Endodermal cell (in vitro differentiated cells): ENCODE results near the gene GBA3. TPM values are rescaled to one million over a fixed set of nuclear protein-coding genes. Genes with fewer than 3 reads are reported as not detected.

Experiments
- DNase-seq: peaks from one replicate; pipeline ENCODE4 v3.0.0-alpha.2; 2017
- H3K27ac ChIP-seq: 2 replicates; pipeline ENCODE4 v1.5.1; 2013; ENCODE audit warnings: mild to moderate bottlenecking, low read depth, low read length, moderate library complexity
- H3K27me3 ChIP-seq: 2 replicates; pipeline ENCODE4 v1.6.1; 2013; ENCODE audit warnings: mild to moderate bottlenecking, low read length, moderate library complexity; ENCODE audit not compliant: insufficient read depth, control insufficient read depth, poor library complexity, severe bottlenecking
- H3K36me3 ChIP-seq: 2 replicates; pipeline ENCODE4 v1.7.0; 2013; ENCODE audit warnings: mild to moderate bottlenecking, low read length, moderate library complexity; ENCODE audit not compliant: control insufficient read depth, insufficient read depth
- H3K4me1 ChIP-seq: one replicate; pipeline ENCODE4 v1.7.0; 2013; ENCODE audit warnings: low read length; ENCODE audit not compliant: control insufficient read depth, insufficient read depth
- H3K4me3 ChIP-seq: 2 replicates; pipeline ENCODE4 v1.5.1; 2013; ENCODE audit warnings: mild to moderate bottlenecking, low read length, moderate library complexity
- H3K9ac ChIP-seq: 2 replicates; pipeline ENCODE4 v1.6.1; 2013; ENCODE audit warnings: mild to moderate bottlenecking, low read length, moderate library complexity; ENCODE audit not compliant: poor library complexity, severe bottlenecking; ENCODE audit errors: extremely low read depth
- H3K9me3 ChIP-seq: 2 replicates; pipeline ENCODE4 v1.6.1; 2013; ENCODE audit warnings: mild to moderate bottlenecking, low read length, moderate library complexity; ENCODE audit not compliant: control insufficient read depth
- H3K27ac Mint-ChIP-seq: 2 replicates; pipeline ENCODE4 v1.8.0; 2020; ENCODE audit warnings: mixed read lengths
- H3K27me3 Mint-ChIP-seq: 2 replicates; pipeline ENCODE4 v1.8.0; 2021; ENCODE audit warnings: mild to moderate bottlenecking, mixed read lengths; ENCODE audit not compliant: insufficient read depth
- H3K36me3 Mint-ChIP-seq: 2 replicates; pipeline ENCODE4 v1.8.0; 2020; ENCODE audit warnings: low read depth, mixed read lengths
- H3K4me1 Mint-ChIP-seq: 2 replicates; pipeline ENCODE4 v1.8.0; 2020; ENCODE audit warnings: mixed read lengths
- H3K4me3 Mint-ChIP-seq: 2 replicates; pipeline ENCODE4 v1.8.0; 2020; ENCODE audit warnings: mild to moderate bottlenecking, moderate library complexity, mixed read lengths
- H3K9me3 Mint-ChIP-seq: 2 replicates; pipeline ENCODE4 v1.8.0; 2020; ENCODE audit warnings: mild to moderate bottlenecking, mixed read lengths
- WGBS, 2 experiments: methylation state at CpG; one replicate each; pipeline versions ENCODE4 v1.1.5 to v1.1.7; 2013; ENCODE audit warnings: missing lambda C conversion rate in 2 of 2, mixed read lengths in 1 of 2; ENCODE audit not compliant: insufficient coverage in 1 of 2, insufficient read length in 1 of 2; 5-methylcytosine and 5-hydroxymethylcytosine counted together
- total RNA-seq, 2 donors: library from RNA; stranded (reverse); fragmentation: NEBNext Ultra II Directional in 1 of 2; extraction: Animal tissue kit (Norgen Biotek cat#: 25700) in 1 of 2; gene quantifications; 2 replicates in 1 of 2; 3 replicates in 1 of 2; pipeline ENCODE4 v1.2.1, GENCODE V29; 2021
- TF ChIP-seq, protein P1 (sequence below): fragments of 200-600 bp; sonication (generic); conservative IDR thresholded peaks from 2 replicates; pipeline ENCODE4 v1.5.0; 2021; ENCODE audit warnings: antibody characterized with exemption, mild to moderate bottlenecking

Gene GBA3
- total RNA-seq, 2 donors from 2014 or later = not detected

GRCh38 chr4:22703912-22704311 lies 11.2 kb downstream of the GBA3 start:
- H3K36me3 ChIP-seq = no peaks in the 10 kb centered on the region

GRCh38 chr4:22707390-22707789 lies 14.7 kb downstream of the GBA3 start:
- Histone ChIP-seq H3K4me3 (no peak overlapping the region), H3K27ac (no peak overlapping the region), H3K9me3 (no peaks in the 10 kb centered on the region), H3K4me1 (no peaks in the 10 kb centered on the region), H3K27me3 (no peaks in the 10 kb centered on the region), H3K9ac (no peak overlapping the region), H3K36me3 (no peaks in the 10 kb centered on the region)
- no peaks in the 10 kb centered on the region for H3K9me3 Mint-ChIP-seq
- DNase-seq = no peak
- no peaks in the 10 kb centered on the region for H3K36me3 Mint-ChIP-seq
- H3K27me3 Mint-ChIP-seq = no peaks in the 10 kb centered on the region
- 90 to 100% methylated on average over 1 of the region's 1 CpG for WGBS, 2 experiments
- TF ChIP-seq, protein P1, sequence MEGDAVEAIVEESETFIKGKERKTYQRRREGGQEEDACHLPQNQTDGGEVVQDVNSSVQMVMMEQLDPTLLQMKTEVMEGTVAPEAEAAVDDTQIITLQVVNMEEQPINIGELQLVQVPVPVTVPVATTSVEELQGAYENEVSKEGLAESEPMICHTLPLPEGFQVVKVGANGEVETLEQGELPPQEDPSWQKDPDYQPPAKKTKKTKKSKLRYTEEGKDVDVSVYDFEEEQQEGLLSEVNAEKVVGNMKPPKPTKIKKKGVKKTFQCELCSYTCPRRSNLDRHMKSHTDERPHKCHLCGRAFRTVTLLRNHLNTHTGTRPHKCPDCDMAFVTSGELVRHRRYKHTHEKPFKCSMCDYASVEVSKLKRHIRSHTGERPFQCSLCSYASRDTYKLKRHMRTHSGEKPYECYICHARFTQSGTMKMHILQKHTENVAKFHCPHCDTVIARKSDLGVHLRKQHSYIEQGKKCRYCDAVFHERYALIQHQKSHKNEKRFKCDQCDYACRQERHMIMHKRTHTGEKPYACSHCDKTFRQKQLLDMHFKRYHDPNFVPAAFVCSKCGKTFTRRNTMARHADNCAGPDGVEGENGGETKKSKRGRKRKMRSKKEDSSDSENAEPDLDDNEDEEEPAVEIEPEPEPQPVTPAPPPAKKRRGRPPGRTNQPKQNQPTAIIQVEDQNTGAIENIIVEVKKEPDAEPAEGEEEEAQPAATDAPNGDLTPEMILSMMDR = no peak
- H3K4me1 Mint-ChIP-seq = no peaks in the 10 kb centered on the region
- H3K27ac Mint-ChIP-seq = no peak overlapping the region
- no peak overlapping the region for H3K4me3 Mint-ChIP-seq

More at GRCh38 chr4:22703912-22704311, 11.2 kb downstream of the GBA3 start:
- WGBS, 2 experiments = 87 to 90% methylated on average over 3 to 6 of the region's 6 CpGs
- Mint-ChIP-seq H3K36me3 (no peaks in the 10 kb centered on the region), H3K9me3 (peaks cover 13% of the 10 kb centered on the region), H3K27ac (no peak overlapping the region), H3K4me1 (no peaks in the 10 kb centered on the region), H3K4me3 (no peak overlapping the region), H3K27me3 (no peaks in the 10 kb centered on the region)
- DNase-seq = no peak
- peaks cover 17% of the 10 kb centered on the region for H3K9me3 ChIP-seq
- H3K9ac ChIP-seq = no peak overlapping the region
- H3K27ac ChIP-seq = no peak overlapping the region
- H3K4me1 ChIP-seq = no peaks in the 10 kb centered on the region
- H3K4me3 ChIP-seq = no peak overlapping the region
- H3K27me3 ChIP-seq = no peaks in the 10 kb centered on the region
- TF ChIP-seq, protein P1 = no peak

- TF ChIP-seq, protein P1 = no peak
Observed at GRCh38 chr4:22708961-22709360, 16.2 kb downstream of the GBA3 start.

More at GRCh38 chr4:22708961-22709360, 16.2 kb downstream of the GBA3 start:
- 94% methylated on average over 3 of the region's 3 CpGs for WGBS, 2 experiments
- Mint-ChIP-seq H3K4me3 (no peak overlapping the region), H3K4me1 (no peaks in the 10 kb centered on the region), H3K27me3 (no peaks in the 10 kb centered on the region), H3K27ac (no peak overlapping the region), H3K9me3 (no peaks in the 10 kb centered on the region), H3K36me3 (no peaks in the 10 kb centered on the region)
- Histone ChIP-seq H3K4me3 (no peak overlapping the region), H3K4me1 (no peaks in the 10 kb centered on the region), H3K9ac (no peak overlapping the region), H3K36me3 (no peaks in the 10 kb centered on the region), H3K9me3 (no peaks in the 10 kb centered on the region), H3K27ac (no peak overlapping the region), H3K27me3 (no peaks in the 10 kb centered on the region)
- no peak for DNase-seq
